RPMI7951 (cell line): ENCODE measurements around the gene ORAI3. TPM values are rescaled to one million over a fixed set of nuclear protein-coding genes. Genes with fewer than 3 reads are reported as not detected.

Experiments
- DNase-seq: peaks from one replicate; pipeline ENCODE4 v3.0.0-alpha.2; 2012; ENCODE audit warnings: low read depth
- total RNA-seq: library from RNA; depleted of rRNA; stranded (reverse); fragments of >200 nt; shearing (Covaris generic); gene quantifications from 2 replicates; pipeline ENCODE4 v1.2.3, GENCODE V29; 2014

Gene ORAI3
- total RNA-seq, 1 experiment from 2014 or later: 28.5 TPM

DNA sequence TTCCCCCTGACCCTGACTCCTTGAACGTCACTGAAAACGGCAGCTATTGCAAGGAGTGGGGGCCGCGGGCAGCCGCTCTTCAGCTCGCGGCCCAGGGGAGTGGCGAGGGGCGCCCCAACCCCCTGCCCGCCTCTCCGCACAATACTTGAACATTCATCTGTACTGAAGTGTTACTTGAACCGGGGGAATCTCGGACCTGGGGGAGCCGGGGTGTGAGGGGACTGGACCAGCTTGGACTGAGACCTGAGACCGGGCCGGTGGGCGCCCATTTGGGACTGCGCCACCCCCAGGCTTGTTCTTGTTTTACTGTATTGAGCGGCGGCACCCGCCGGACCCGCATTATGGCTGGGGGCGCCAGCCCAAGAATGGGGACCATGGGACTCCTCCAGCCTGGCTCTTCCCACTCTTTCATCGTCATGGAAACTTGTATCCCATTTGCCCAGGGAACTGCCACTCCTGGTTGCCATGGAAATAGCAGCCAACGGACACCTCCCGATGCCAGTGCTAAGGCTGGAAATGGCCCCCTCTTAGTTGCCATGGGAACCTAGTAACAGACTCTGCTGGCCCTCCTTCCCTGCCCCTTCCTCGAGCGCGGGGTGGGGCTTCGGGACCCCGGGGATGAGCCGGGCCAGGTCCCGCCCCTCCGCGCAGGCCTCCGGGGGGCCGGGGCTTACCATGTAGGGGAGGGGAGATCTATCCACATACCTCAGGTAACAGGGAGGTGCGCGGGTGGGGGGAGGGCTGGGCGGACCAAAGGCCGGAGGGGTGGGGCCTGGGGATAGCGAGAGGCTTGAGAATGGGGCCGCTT is 805 bp upstream of the ORAI3 start:
- DNase-seq: peak; percentile 96

DNA sequence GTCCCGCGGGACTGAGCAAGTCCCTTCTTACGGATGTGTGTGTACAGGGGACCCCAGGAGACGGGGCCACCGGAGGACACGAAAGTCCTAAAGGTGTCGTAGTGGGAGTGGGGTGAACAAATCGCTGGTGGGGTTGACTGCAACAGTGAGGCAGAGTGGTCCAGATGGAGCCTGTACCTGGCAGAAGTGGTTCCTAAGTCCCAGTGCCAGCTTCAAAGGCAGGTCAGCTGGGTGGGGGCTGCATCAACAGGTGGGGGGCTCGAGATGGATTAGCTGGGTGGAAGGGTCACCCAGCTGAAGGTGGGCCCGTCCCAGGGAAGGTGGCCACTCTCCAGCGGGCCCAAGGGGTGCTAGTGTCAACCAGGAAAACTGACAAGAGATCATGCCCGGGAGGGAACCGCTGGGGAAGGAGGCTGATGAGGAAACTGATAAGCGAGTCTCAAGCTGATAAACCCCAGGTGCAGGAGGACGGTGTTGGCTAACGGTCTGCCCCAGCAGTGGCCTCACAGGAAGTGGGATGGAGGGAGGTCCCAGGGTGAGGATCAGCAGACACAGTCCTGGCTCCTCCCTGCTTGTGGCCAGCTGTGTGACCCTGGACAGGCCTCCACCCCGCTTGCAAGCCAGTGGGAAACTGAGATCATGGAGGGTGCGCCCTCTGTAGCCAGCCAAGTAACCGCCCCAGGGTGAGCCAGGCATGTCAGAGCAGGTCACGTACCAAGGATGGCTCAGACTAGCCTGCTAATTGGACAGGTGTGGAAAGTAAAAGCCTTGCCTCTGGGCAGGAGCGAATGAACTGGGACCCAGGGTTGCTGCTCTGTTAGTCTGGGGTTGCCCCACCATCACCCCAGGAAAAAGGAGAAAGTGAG is 1.0 kb downstream of the ORAI3 start:
- peak; percentile 92 for DNase-seq

DNA sequence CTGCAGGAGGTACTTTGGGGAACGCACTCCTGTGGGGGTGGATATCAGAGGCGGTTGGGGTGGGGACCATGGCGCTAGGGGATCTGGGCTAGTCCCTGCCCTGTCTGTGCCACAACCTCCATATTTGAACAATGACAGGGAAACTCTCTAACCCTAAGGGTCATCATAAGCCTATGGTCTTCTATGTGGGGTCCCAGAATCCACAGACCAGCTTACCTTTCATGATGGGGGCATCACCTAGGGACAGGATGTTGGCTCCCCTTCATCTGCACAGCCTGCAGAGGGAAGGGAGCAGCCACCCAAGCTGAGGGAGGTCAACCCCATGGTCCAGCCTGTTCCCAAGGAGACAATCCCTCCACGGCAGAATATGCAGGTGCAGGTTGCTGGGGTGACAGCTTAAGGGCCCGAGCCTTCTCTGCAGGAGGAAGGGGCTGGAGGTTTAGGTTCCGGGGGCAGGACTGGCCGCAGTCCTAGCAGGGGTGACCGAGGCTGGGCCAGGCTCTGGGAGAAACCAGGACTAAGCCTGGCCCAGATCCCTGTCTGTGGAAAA is 1.7 kb downstream of the ORAI3 start:
- DNase-seq: no peak

DNA sequence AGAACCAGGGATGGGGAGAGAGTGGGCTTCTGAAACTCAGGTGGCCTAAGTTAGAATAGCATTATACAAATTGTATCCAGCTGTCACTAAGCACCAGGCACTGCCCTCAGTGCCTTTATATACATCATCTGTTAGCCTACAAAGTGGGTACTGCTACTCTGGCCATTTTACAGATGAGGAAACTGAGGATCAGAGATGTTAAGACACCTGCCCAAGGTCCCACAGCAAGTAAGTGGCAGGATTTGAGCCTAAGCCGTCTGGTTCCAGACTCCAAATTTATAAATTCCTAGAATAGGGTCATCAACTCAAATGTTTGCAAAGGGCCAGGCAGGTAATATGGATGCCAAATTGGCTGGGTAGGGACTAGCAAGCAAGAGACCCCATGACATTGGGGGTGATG is 2.3 kb downstream of the ORAI3 start:
- DNase-seq: no peak

DNA sequence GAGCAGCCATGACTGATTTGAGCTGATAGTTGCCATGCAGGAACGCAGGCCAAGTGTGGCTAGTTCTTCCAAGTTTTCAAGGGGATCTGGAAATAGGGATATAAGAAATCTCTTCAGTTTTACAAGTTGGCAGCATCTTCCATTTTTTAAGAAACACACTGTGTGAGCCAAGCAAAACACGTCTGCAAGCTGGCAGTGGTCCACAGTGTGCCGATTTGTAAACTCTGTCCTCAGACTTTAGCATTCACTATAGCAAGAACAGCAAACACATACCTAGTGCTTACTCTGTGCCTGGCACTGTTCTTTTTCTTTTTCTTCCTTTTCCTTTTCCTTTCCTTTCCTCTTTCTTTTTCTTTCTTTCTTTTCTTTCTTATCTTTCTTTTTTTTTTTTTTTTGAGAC is 2.9 kb downstream of the ORAI3 start:
- no peak for DNase-seq

DNA sequence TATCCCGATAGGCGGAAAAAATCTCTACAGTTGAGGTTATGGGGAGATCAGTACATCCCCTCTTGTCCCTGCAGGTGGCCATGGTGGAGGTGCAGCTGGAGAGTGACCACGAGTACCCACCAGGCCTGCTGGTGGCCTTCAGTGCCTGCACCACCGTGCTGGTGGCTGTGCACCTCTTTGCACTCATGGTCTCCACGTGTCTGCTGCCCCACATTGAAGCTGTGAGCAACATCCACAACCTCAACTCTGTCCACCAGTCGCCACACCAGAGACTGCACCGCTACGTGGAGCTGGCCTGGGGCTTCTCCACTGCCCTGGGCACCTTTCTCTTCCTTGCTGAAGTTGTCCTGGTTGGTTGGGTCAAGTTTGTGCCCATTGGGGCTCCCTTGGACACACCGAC is 4.2 kb downstream of the ORAI3 start:
- DNase-seq: no peak

DNA sequence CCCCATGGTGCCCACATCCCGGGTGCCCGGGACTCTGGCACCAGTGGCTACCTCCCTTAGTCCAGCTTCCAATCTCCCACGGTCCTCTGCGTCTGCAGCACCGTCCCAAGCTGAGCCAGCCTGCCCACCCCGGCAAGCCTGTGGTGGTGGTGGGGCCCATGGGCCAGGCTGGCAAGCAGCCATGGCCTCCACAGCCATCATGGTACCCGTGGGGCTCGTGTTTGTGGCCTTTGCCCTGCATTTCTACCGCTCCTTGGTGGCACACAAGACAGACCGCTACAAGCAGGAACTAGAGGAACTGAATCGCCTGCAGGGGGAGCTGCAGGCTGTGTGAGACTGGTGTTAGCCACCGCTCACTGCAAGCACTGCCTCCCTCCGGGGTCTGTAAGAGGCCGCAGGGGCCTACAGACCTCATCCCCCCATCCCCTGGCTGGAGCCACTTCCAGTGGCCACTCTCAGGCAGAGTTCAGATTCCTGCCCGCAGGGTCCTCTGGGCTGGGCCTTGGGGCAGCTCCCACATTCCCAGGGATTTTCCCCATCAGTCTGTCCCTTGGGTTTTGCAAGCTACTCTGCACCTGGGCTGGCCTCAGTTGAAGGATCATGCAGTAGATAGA is 4.8 kb downstream of the ORAI3 start:
- DNase-seq: peak; percentile 62

DNA sequence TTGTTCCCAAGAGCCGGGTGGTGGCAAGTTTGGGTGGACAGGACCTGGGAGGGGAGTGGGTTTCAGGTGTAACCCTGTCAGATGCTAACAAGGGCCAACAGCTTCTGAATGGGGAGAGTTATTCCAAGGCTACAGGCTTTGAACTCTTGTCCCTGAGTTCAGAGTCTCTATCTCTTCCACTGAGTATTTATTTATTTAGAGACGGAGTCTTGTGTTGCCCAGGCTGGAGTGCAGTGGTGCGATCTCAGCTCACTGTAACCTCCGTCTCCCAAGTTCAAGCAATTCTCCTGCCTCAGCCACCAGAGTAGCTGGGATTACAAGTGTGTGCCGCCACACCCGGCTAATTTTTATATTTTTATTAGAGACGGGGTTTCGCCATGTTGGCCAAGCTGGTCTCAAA is 6.1 kb downstream of the ORAI3 start:
- DNase-seq: no peak

DNA sequence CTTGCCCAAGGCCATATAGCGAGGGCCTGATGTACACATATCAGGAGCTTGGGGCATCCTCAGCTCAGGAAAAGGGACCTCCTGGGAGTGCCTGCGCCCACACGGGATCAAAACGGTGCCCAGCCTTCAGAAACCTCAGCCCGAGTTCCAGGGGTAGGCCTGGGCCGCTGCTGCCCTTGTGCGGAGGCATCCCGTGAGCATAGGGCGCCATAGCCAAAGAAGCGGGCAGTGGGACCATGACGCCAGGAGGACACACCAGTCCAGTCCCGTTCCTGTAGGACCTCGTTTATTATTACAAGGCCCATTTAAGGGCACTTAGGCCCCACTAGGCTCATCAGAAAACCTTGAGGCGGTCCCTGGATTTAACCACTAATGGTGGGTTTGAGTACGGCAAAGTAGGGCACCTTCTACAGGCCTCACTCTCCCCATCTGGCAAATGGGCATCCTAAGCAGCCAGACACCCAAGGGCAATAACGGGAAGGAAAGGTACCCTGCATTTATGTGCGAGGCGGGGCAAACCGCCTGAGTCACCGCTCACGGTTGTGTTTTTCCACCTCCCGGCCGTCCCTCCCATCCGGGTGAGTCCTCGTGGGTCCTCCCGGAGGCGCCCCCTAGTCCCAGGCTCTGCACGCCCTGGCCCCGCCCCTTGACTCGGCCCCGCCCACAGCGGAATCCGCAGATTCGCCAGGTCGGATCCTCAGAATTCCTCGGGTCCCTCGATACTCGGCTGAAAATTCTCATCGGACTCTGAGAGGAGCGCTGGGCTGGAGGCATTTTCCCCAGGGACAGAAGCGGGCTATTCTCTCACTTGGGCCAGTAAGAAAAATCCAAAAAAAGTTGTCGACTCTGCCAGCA is 8.0 kb downstream of the ORAI3 start:
- DNase-seq: peak; percentile 84

DNA sequence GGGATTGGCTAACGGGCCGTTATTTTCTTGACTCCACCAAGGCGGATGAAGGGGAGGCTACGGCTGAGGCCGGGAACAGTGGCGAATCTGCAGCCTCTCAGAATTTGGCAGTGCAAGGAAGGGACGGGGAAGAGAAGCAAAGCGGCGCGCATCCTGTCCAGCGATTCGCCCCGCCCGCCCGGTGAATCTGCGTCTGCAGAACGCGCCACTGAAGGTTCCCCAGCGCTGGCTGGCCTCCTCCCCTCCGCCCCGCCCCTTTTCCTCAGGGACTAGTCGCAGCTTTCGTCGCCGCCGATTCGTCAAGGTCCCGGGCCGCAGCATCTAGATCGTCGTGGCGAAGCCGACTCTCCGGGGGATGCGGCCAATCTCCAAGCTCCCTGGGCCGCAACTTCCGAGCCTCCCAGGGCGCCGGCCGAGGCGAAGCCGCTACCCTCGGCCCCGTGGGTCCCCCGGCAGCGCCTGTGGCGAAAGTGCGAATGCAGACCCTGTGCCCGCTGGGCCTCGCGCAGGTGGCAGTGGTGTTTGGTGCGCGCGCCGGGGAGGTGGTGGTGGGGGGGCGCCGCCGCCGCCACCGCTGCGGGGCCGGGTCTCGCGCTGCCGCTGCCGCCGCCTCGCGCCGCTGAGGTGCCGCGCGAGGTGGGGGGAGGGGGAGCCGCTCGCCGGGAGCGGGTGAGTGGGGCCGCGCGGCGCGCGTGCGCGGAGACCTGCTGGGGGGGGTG is 8.7 kb downstream of the ORAI3 start, which contains the start of gene SETD1A:
Gene SETD1A, plus strand, starts transcription at position 299 of the 719 bp plus-strand sequence. CDS start 978 bp downstream, outside the sequence.
- peak; percentile 93 for DNase-seq

DNA sequence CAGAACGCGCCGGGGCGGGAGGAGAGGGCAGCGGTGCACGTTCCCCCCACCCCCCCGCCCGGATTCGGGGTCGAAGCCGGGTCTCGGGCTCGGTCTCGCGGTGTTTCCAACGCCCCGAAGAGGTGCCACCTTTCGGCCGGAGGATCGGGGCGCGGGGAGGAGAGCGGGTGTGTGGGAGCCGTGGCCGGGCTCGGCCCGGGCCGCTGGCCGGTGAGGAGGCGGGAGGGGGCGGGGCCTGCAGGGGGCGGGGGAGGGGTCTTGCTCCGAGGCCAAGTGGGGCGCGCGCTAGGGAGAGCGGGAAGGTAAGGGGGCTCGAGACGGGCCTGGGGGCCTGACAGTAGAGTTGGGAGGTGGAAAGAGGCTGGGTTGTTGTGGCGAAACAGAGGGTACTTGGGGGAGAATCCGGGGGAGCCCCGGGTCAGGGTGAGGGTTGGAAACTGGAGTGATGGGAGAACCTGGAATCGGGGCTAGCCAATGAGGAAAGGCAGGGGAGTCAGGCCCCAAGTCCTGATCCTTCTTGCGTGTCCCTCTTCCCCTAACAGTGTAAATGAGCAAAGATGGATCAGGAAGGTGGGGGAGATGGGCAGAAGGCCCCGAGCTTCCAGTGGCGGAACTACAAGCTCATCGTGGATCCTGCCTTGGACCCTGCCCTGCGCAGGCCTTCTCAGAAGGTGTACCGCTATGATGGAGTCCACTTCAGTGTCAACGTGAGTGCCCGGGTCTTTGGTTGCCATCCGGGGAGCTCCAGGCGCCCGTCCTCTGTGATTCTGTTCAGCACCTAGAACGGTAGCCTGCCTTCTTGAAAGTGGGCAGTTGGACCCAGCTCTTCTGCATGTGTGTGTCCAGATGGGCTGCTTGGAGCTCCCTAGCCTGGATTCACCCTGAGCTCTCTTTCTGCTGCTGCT is 9.6 kb downstream of the ORAI3 start:
- peak; percentile 46 for DNase-seq

DNA sequence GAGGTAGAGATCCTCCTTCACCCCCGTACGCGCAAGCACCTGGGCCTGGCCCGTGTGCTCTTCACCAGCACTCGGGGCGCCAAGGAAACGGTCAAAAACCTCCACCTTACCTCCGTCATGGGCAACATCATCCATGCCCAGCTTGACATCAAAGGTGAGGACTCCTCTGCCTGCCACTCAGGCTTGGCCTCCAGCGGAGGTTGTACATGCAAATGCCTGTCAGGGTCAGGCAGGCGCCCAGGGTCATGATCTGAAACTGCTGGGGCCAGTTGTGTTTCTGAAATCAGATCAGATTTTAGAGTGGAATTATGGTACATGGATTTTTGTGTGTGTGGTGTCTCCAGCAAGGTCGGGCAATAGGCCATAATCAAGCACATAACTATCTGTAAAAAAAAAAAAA is 12.5 kb downstream of the ORAI3 start:
- no peak for DNase-seq

DNA sequence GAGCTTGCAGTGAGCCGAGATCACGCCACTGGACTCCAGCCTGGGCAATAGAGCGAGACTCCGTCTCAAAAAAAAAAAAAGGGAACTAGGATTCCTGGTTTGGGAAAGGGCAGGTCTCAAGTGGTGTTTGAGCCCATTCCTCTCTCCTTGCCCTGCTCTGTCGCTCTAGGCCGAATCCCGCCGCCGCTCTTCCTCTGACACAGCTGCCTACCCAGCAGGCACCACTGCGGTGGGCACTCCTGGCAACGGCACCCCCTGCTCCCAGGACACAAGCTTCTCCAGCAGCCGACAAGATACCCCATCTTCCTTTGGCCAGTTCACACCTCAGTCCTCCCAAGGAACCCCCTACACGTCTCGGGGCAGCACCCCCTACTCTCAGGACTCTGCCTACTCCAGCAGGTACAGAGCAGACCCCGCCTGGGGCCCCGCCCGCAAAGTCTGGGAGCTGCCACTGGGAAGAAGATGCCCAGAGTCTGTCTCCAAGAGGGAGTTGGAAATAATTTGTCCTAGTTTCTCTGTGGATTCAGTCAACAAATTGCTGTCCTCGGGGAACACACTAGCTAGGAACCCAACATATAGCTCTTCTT is 15.2 kb downstream of the ORAI3 start:
- no peak for DNase-seq

DNA sequence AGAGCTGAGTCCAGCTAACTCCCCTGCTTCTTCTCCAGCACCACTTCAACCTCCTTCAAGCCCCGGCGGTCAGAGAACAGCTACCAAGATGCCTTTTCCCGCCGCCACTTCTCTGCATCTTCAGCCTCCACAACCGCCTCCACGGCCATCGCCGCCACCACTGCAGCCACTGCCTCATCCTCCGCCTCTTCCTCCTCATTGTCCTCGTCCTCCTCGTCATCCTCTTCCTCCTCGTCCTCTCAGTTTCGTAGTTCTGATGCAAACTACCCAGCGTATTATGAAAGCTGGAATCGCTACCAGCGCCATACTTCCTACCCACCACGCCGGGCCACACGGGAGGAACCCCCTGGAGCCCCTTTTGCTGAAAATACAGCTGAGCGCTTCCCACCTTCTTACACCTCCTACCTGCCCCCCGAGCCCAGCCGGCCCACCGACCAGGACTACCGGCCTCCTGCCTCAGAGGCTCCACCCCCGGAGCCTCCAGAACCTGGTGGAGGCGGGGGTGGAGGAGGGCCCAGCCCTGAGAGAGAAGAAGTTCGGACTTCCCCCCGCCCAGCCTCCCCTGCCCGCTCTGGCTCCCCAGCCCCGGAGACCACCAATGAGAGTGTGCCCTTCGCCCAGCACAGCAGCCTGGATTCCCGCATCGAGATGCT is 15.8 kb downstream of the ORAI3 start:
- no peak for DNase-seq

DNA sequence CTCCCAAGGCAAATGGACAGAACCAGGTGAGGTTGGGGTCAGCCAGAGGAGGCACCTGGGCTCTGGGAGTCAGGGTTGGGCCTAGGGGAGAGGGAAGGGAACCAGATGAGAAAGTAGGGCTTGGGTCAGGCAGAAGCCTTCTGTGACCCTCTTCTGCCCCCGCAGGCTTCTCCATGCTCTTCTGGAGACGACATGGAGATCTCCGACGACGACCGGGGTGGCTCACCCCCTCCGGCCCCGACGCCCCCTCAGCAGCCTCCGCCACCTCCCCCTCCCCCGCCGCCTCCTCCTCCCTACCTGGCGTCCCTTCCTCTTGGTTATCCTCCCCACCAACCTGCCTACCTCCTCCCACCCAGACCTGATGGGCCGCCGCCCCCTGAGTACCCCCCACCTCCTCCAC is 16.6 kb downstream of the ORAI3 start:
- DNase-seq: no peak

DNA sequence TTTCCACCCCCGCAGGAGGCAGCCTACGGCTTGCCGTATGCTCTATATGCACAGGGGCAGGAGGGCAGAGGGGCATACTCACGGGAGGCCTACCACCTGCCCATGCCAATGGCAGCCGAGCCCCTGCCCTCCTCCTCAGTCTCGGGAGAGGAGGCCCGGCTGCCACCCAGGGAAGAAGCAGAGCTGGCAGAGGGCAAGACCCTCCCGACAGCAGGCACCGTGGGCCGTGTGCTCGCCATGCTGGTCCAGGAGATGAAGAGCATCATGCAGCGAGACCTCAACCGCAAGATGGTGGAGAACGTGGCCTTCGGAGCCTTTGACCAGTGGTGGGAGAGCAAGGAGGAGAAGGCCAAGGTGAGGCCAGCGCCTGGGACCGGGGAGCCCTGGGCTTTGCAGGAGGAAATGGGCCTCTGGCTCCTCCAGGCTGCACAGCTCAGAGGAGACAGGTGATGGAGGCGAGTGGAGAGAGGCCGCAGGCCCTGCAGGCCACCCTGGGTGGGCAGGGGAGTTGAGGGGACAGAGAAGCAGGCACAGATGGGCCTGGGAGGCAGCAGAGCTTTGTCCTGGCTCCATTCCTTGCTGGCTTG is 17.3 kb downstream of the ORAI3 start:
- no peak for DNase-seq

DNA sequence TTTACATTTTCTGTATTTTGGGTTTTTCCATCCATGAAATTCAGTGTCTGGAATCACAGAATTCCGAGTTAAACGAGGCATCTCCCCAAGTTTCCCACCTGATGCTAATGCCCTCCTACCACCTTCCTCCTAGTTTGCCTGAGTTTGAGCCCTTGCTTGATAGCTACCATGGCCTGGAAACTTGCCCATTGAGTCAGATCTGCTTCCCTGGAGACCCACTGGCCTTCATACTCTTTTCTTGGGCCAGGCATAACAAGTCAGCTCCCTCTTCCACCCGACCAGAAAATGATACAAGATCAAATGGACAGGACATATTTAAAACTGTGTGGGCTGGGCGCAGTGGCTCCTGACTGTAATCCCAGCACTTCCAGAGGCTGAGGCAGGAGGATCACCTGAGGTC is 18.9 kb downstream of the ORAI3 start:
- DNase-seq: no peak

DNA sequence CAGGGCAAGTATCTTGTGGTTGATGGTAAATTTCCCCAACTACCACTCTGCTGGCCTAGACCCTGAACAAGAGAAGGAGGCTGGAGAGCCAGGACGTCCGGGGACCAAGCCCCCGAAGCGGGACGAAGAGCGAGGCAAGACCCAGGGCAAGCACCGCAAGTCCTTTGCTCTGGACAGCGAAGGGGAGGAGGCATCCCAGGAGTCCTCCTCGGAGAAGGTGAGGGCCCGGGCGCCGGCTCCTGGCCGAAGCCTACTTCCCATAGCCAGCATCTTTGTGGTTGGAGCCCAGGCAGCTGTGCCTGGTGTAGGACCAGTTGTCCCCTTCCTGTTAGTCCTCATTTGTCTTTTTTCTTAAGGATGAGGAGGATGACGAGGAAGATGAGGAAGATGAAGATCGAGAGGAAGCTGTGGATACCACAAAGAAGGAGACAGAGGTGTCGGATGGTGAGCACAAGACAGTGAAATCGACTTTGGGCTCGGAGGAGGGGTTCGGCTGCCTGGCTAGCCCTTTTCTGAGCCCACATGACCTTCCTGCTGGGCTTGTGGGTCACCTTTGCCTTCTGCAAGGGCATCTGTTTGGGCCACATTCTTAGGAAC is 20.5 kb downstream of the ORAI3 start:
- no peak for DNase-seq
